GM12892 (cell line): Measurements from ENCODE around the gene ST3GAL5.

Experiments
- POLR2A ChIP-seq: IDR thresholded peaks from 2 replicates; pipeline ENCODE4 v1.6.1; 2011; ENCODE audit warnings: low read depth, low read length, control low read depth
- POLR2AphosphoS5 ChIP-seq: IDR thresholded peaks from 2 replicates; pipeline ENCODE4 v1.6.1; 2011; ENCODE audit warnings: low read depth, low read length, control low read depth
- TAF1 ChIP-seq: IDR thresholded peaks from 2 replicates; pipeline ENCODE4 v1.6.1; 2011; ENCODE audit warnings: low read depth, mild to moderate bottlenecking, control low read depth, low read length, borderline replicate concordance

GRCh38 chr2:85847051-85847588 lies 41.7 kb downstream of the ST3GAL5 start:
- TF ChIP-seq TAF1 = no peak
- TF ChIP-seq POLR2AphosphoS5 = no peak
- TF ChIP-seq POLR2A = no peak
